ENCODE data around the gene OXA1L. TPM values are rescaled to one million over a fixed set of nuclear protein-coding genes. Genes with fewer than 3 reads are reported as not detected.

OXA1L gene
- total RNA-seq, 1 experiment from 2014 or later = 207 TPM

Small RNA genes lying within 50 kb of the gene (small RNA-seq; reads per million reads assigned to genes)
- gene RF00588 = not detected

Other genes starting within 250 kb of the OXA1L start
- 280 and 308 TPM in 2 replicates for gene DAD1, start 177.5 kb upstream of the OXA1L start, total RNA-seq (2014; rRNA removed; shearing (Covaris generic))
- 3.5 and 6.9 TPM in 2 replicates for gene ABHD4, start 168.4 kb upstream of the OXA1L start, total RNA-seq (2014; rRNA removed; shearing (Covaris generic))
- not detected in 2 replicates for gene OR6J1, start 122.3 kb upstream of the OXA1L start, total RNA-seq (2014; rRNA removed; shearing (Covaris generic))
- gene SLC7A7, start 48.7 kb downstream of the OXA1L start, total RNA-seq (2014; rRNA removed; shearing (Covaris generic)) = 1.1 and 2.0 TPM in 2 replicates
- 106 and 146 TPM in 2 replicates for gene MRPL52, start 63.2 kb downstream of the OXA1L start, total RNA-seq (2014; rRNA removed; shearing (Covaris generic))
- 480 and 530 TPM in 2 replicates for gene MMP14, start 69.9 kb downstream of the OXA1L start, total RNA-seq (2014; rRNA removed; shearing (Covaris generic))
- gene LRP10, start 105.1 kb downstream of the OXA1L start, total RNA-seq (2014; rRNA removed; shearing (Covaris generic)) = 65.5 and 86.0 TPM in 2 replicates
- not detected in 2 replicates for gene REM2, start 116.5 kb downstream of the OXA1L start, total RNA-seq (2014; rRNA removed; shearing (Covaris generic))
- 34.0 and 38.1 TPM in 2 replicates for gene RBM23, start 152.5 kb downstream of the OXA1L start, total RNA-seq (2014; rRNA removed; shearing (Covaris generic))
- 127 TPM in 2 replicates for gene PRMT5, start 162.7 kb downstream of the OXA1L start, total RNA-seq (2014; rRNA removed; shearing (Covaris generic))
- gene HAUS4, start 190.4 kb downstream of the OXA1L start, total RNA-seq (2014; rRNA removed; shearing (Covaris generic)) = 55.6 and 70.9 TPM in 2 replicates
- gene AJUBA, start 215.9 kb downstream of the OXA1L start, total RNA-seq (2014; rRNA removed; shearing (Covaris generic)) = 89.2 and 89.8 TPM in 2 replicates
- 4.6 and 7.4 TPM in 2 replicates for gene C14orf93, start 243.5 kb downstream of the OXA1L start, total RNA-seq (2014; rRNA removed; shearing (Covaris generic))